EL (cell line): Measurements from ENCODE around the gene SLC12A8.

Experiments used
- DNase-seq: peaks from one replicate; pipeline ENCODE4 v3.0.0-alpha.2; 2016

SLC12A8 gene

DNA sequence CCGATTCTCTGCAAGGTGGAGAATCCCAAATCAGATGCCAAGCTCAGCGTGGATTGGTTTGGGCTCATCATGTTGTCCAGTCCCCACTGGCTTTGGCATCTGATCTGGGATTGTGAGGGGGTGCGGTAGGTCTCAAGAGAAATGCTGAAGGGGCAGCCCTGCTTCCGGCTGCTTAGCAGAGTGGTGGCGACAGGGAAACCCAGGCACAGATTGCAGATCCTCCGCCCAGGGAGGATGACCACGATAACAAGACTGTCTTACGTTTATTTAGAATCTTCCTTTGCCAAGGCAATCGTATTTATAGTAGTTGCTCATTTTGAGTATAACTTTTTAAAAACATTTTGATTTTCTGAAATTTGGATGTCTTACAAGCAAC lies 61.1 kb downstream of the SLC12A8 start:
- no peak for DNase-seq

DNA sequence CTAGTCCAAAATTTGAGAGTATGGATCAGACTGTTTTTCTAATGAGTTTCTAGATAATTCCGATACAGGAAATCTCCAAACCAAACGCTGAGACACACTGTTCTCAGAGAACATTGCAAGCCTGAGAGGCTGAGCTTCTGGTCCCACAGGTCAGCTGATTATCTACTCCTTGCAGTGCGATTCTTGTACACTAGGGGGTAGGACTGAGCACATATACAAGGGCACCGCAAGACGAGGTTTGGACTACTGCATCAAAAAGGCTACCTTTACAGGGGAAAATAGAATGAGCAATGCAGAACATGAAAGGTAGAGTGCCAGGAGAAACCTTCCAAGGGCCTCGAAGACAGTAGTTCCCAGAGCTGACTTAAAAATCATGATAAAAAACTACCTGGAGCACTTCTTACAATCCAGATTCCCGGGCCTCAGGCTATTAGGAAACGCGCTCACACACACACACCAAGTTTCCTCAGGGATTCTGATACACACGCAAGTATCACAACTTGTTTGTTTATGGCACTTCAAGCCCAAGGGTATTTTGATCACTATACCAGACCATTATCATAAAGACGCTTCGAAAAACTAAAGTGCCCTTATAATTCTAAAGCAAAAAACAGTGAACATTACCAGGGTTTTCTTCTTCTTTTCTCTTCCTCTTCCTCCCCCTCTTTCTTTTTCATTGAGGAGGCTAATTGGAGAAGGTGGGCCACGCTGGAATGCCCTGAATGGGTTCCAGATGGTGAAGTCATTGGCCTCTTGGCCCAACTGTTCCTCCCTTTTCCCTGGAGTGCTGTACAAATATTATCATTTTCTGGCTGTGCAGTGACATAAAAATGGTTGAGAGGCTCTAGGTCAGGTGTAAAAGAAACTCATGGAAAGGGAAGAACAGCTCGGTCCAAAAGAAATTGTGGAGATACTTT lies 61.8 kb downstream of the SLC12A8 start:
- DNase-seq: no peak

DNA sequence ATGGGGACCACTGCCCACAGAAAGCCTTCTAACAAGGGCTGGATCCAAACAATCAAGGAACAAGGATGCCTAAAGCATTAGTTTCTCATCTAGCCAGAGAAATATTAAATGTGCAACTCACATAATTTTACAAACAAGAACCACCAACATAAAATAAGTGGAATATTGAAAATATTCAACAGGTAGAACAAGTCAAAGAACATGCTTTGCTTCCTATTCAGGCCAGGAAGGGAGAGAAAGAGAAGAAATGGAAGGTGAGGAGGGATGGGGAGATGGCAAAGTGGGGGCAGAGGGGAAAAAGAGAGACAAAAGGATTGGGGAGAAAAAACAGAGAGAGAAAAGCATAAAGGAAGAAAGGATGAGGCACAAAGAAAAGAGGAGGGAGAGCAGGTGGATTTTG lies 63.1 kb downstream of the SLC12A8 start:
- no peak for DNase-seq

DNA sequence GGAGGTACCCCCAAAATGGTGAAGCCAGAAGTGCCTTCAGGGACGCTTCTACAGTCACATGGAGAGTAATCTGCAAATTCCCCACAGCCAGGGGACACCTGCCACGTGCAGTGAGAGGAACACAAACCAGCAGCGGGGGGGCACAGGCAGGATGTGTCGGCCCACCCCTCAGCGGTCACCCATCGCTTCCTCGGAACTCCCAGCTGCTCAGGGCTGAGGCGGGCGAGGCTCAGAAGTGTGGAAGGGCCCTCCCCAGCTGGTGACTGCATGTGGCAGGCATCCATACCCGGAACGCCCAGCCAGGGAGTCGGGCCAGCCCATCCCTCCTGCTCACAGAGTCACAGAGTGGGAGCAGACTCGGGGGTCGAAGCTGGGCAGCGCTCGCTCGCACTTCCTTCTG lies 63.7 kb downstream of the SLC12A8 start:
- DNase-seq: no peak

DNA sequence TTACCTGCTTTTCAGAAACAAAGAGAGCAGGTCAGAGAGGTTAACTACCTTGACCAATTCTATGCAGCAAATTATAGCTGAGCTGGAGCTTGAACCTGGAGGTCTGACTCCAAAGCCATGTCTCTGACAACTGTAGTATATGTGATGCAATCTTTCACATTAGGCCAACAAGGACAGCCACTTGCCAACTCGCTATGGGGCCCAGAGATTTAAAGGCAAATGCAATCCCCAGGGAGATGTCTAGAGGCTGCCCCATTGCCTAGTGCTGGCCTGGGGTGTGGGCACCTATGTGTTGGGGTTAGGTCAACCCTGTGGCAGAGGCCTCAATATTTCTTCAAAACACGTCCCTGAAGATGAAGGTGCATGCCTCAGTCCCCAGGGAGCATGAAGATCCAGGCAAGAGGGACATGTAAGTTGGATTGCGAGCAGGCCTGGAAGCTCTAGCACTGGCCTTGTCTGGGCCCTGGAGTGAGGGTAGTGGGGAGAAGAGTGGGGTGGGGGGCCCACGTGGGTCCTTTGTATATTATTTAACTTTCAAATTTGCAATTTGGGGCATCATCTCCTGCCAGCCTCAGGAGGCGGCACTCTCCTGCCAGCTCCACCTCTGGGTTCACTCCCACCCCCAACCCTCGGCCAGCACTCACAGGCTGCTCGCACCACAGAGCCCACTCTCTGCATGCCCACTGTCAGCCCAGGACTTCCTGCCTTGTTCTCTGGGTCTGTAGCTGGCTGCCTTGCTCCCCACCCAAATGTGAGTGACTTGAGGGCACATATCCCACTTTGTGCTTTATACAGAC lies 64.3 kb downstream of the SLC12A8 start:
- DNase-seq: no peak

DNA sequence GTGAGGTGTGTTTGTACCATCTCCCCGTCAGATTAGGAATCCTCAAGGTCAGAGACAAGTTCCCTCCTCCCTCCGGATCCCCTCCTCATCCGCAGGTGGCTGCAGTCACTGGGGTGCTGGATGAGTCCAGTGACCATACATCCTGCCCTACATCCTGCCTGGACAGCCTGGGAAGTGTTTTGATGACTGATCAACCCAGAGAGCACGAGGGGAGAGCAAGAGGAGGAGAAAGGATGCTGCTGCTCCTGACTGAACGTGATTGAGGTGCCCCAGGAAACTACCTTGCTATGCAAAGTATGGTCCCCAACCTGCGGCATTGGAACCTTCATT lies 65.1 kb downstream of the SLC12A8 start:
- no peak for DNase-seq

DNA sequence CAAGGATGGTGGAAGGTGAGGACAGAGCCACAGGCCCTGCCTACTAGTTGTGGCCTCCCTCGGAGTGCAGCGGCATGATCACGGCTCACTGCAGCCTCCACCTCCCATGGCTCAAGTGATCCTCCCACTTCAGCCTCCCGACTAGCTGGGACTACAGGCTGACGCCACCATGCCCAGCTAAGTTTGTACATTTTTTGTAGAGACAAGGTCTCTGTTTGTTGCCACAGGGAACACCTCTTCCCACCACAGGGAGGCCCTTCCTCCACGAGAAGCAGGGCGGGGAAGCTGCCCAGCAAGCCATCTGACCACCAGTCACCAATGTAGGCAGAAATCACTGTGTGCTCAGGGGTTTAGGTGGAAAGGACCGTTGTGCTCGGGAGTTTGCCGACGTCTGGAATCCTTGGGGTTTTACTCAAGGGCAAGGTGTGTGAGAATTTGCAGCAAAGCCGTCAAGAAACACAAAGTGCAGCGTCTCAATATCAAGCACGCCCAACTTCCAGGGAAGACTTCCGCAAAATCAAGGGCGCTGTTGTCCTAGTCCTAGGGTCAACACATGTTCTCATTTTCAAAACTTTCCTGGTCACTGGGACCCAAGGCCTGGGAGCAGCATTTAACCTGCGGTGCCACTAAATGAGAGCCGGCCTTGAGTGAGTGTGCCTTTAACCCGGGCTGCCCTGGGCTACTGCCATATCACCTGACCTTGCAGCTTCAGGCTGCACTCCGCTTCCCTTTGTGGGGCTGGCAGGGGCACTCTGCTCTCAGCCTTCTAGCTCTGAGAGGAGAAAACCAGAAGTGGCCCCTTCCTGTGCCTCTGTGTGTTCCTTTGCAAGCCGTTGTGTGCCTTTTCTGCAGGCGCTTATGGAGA lies 65.7 kb downstream of the SLC12A8 start:
- no peak for DNase-seq

DNA sequence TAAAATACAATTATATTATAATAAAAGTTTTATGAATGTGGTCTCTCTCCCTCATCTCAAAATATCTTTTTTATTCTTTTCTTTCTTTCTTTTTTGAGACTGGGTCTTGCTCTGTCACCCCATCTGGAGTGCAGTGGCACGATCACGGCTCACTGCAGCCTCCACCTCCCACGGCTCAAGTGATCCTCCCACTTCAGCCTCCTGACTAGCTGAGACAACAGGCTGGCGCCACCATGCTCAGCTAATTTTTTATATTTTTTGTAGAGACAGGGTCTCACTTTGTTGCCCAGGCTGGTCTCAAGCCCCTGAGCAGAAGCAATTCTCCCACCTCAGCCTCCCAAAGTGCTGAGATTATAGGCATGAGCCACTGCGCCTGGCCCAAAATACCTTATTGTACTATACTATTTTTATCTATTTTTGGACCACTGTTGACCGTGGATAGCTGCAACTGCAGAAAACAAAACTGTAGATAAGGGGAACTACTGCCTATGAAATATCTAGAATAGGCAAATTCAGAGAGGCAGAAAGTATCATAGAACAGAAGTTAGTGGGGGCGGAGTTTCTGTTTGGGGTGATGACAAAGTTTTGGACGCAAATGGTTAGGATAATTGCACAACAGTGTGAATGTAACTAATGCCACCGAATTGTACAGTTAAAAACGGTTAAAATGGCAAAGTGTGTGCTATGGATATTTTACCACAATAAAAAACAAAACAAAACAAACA lies 66.6 kb downstream of the SLC12A8 start:
- DNase-seq: no peak

DNA sequence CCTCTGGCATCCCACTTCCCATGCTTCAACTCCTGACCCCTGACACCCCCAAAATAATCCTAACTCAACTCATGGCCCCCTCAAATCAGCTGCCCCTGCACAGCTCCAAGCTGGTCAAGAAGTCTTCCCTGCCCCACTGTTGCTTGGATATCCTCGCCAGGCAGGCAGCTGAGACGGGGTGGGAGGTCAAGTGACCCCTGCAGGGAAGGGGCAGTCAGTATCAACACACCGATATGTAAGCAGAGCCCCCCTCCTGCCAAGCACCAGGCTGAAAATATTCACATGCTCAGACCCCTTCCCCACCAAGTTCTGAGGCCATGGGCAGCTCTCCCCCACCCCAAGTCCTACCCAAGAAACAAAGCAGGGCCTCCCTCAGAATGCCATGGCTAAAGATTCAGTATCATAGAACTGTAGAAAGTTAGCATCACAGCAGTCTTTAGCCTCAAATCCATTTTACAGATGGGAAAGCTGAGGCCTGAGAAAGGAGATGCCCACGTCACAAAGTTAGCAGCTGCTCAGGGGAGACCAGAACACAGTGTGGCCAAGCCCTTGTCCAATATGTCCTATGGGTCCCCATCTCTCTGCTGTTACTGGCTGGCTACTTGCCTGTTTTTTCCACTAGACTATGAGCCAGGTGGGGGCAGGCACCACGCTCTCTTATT lies 67.8 kb downstream of the SLC12A8 start:
- no peak for DNase-seq

DNA sequence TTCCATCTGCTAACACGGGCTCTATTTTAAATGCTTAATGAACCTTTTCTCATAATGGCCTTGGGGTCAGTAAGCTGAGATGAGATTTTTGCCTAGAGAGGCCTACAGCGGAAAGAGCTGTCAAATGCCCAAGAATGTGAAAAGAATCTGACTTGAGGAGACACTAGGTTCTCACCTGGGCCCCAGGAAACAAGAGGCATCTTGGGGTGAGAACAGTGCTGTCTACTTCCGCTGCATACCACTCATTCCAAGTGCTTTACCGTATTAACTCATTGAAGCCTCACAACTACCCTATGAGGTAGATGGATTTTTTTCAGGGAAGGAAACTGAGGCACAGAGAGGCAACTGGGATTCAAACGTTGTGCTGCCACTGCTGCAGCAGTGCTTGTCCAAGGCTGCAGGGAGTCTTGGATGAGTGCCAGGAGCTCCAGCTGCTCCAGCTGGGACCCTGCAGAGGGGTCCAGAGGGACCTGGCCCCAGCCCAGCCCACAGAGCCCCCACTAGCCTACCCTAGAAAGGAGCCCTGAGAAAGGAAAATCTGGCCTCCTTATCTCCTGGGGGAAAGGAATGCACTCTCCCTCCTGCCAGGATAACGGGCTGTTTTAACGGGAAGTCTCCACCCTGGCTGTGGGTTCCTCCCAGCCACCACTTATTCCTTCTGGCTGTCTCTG lies 68.4 kb downstream of the SLC12A8 start:
- peak; percentile 50 for DNase-seq

DNA sequence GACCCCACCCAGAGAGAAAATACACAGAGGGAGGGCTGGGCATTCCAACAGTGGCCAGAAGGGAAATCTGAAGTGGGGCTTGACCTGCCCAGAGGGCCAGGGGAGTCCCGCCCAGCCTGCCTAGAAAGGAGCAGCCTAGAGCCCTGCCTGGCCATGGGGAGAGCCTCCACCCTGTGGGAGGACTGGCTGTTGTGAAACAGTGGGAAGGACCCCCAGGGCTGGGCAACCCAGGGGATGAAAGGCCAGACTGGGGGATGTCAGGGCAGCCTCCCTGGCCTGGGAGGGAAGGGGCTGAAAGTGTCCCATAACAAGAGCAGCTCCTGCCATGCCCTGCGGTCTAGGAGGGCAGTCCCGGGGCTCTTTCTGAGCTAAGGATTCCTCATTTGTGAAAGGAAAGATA lies 69.0 kb downstream of the SLC12A8 start:
- DNase-seq: no peak

DNA sequence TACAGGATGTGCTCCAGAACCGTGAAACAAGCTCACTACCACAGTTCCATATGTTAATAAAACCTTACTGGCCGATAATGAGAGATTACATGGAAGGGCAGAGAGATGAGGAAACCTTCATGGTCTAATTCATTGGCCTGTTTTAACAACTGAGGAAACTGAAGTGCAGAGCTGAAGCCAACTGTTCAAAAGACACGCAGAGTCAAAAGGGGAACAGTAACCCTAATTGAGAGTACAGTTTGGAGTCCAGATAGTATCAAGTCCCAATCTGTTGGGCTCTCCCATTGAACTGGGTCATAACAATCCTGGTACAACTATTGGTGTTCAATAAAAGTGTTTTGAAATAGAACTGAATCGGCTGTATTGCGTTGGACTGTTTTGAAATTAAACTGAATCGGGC lies 69.6 kb downstream of the SLC12A8 start:
- no peak for DNase-seq

DNA sequence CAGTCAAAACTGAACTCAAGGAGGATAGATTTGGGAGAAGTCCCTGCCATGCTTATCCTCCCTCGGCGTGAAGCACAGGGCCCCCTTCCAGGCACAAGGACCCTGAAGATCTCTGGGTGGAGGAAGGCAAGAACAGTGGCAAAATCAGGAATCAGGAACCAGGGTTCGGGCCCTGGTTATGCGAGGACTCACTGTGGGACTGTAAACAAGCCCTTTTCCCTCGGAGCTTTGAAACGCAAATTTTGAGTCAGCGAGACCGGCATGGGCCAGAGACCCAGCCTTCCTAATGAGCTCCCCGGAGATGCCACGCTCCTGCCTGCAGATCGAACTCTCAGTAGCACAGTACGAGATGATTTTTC lies 70.1 kb downstream of the SLC12A8 start:
- no peak for DNase-seq

DNA sequence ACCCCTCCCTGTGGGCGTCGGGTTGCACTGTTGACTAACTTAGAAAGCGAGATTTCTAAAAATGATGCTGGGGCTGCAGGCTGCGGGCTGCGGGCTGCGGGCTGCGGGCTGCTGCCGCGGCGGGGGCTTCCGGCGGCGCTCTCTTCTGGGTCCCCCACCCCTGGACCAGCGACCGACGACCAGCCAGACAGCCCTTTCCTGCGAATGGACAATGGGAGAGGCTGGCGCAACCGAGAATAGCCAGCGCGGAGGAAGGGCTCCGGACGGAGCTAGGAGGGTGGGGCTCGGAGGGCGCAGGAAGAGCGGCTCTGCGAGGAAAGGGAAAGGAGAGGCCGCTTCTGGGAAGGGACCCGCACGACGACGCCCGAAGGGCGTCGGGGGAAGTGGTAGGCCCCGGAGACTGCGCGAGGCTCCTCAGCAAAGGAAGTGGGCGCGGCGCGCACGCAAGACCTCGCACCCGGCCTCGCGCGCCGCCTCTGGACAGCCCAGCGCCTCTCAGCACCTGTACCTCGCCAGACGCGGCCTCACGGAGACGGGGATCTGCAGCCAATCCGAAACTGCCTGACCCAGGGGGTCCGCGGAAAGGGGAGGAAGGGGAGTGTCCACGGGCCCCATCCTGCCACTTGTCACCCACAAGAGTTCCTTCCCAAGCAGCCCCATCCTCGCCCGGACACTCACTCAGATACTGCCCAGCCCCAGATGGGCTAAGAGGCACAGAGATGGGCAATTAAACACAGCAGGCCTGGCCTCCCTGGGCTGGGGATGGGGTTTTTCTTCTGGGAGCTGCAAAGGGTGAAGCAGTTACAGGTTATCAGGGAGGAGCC lies 70.7 kb downstream of the SLC12A8 start:
- DNase-seq: peak; percentile 29

DNA sequence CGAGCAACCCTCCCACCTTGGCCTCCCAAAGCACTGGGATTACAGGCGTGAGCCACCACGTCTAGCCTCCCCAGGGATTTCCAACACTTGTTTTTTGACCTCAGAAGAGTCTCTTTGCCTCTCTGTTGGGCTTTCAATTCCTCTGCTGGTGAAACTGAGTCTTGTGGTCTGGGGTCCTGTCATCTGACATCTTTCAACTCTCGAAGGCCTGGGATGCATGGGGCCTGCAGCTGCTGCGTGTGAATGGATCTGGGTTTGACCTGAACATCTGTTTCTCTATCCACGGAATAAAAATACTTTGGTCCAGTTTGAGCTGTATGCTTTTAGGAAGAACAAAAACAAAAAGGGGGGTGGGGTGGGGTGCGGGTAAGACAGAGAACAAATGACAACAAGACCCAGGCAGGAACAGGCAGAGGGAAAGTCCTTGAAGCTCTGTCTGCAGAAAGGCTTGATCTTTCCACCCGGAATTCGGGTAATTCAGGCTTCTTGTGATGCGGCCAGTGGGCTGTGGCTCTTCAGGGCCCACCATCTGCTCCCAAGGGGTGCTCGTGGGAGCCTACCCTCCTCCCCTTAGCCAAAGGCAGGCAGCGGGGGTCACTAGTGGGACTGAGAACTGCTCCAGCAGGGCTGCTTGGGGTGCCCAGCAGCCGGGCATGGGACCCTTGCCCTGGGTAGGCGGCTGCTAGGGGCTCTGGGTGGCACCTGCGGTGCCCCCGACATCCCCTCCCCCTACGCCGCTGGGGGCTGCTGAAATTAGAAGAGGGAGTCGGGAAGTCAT lies 71.5 kb downstream of the SLC12A8 start:
- DNase-seq: no peak

DNA sequence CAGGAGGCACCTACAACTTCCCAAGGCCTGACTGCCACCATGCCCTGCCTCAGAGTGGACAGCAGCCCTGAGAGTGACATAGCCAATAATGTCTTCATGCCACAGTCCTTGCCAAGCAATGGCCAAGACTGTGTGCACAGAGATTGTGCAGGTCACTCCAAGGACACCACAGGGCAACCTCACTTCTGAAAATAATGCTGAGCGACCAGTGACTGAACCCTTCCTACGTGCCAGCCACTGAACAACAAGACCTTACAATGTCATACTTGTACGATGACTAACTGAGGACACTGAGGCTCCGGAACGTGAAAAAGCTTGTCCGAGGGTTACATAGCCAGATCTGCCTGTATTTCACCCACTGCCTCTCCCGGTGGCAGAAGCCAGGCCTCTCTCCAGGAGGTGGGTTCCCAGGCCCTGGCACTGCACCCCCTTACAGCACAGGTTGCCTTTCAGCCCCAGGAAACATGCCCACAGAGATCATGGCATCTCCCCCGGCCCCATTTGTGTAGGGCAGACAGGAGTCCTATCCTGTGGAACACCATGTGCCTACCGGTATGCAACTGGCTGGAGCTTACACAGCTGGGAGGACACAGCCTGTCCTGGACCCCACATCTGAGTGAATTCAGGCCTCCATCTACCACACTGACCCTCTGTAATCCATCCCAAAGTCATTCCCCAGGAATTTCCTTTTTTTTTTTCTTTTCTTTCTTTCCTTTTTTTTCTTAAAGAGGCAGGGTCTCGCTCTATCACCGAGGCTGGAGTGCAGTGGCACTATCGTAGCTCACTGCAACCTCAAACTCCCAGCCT lies 72.3 kb downstream of the SLC12A8 start:
- peak; percentile 85 for DNase-seq

DNA sequence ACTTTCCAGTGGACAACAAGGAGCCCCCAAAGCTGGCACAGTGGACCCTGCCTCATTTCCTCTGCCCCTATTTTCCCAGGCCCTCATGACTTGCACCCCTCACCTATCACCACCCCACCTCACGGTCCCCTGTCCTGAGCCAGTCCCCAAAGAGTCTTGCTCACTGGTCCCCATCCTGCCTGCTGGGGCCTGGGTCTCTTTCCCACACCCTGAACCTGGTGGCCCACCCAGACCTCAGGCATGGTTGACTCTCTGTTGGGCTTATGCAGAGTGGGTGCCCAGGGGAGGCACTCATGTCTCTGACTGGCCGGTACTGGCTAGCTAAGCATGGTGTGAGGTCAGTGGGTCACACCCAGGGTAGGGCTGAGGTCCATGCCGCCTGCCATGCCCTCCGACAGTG lies 73.2 kb downstream of the SLC12A8 start:
- DNase-seq: no peak

DNA sequence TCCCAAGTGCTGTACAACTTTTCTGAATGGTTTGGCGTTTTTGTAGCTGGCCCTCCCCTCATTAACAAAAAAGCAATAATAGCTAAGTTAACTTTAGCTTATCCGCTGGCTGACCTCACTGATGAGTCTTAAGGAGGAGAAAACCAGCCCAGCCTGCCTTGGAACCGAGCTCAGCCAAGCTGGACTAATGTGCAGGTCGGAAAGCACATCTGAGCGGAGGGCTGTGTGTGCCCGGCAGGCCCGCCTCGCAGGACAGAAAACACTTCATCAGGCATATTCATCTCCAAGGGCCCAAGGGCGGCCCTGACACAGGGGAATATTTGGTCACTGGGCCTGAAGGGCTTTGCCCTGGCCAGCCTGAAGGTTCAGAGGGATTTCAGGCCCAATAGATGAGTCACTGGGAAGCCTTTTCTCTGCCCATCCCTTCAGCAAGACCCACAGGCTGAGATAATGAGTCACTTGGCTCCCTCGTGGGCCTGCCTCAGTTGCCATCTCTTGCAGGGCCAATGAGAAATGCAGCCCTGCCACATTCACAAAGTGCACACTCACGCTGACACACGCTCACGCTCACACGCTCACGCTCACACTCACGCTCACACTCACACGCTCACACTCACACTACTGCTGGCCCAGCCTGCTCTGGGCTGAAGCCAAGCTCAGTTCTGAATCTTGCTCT lies 75.1 kb downstream of the SLC12A8 start:
- DNase-seq: peak; percentile 88
